ENCODE results near the gene DAG1. TPM values are rescaled to one million over a fixed set of nuclear protein-coding genes. Genes with fewer than 3 reads are reported as not detected.

The DAG1 gene
- total RNA-seq, 1 experiment from 2014 or later: 99.9 TPM

GRCh38 chr3:49552087-49552486 lies 82.0 kb downstream of the DAG1 start:
- Histone ChIP-seq H3K36me3 (ENCODE audit: control insufficient read depth in 1 of 2, insufficient read depth in 2 of 2, low read length in 2 of 2) (no peaks in the 10 kb centered on the region), H3K4me2 (ENCODE audit: low read length) (no peak overlapping the region), H3K4me3 (replicated peaks in 1 of 2; ENCODE audit: low read depth in 1 of 2, low read length in 2 of 2) (no peak overlapping the region), H3K9ac (ENCODE audit: low read length) (no peak overlapping the region), H2AFZ (ENCODE audit: low read depth, low read length, poor library complexity, severe bottlenecking) (no peak overlapping the region), H3K79me2 (ENCODE audit: insufficient read depth, low read length) (no peaks in the 10 kb centered on the region), H3K4me1 (ENCODE audit: control insufficient read depth in 1 of 2, insufficient read depth in 2 of 2, low read length in 2 of 2) (peaks cover 6 to 16% of the 10 kb centered on the region in 2 experiments; a peak in 3 of 4 replicates), H3K27me3 (ENCODE audit: insufficient read depth, low read length) (peaks cover 17% of the 10 kb centered on the region; the same call in 1 of the 2 replicates), H3K27ac (ENCODE audit: low read depth, low read length) (no peak overlapping the region), H4K20me1 (ENCODE audit: insufficient read depth) (no peaks in the 10 kb centered on the region), H3K9me3 (ENCODE audit: control insufficient read depth in 1 of 2, insufficient read depth in 1 of 2, low read depth in 1 of 2, low read length in 2 of 2) (no peaks in the 10 kb centered on the region), H3K9me2 (ENCODE audit: insufficient read depth) (no peaks in the 10 kb centered on the region)
- ChIA-PET POLR2A (no interaction called here), CTCF (no interaction called here), RAD21 (ENCODE audit: low non-redundant PET in 1 of 2, low total read pairs in 2 of 2, uncharacterized antibody in 2 of 2, unreplicated experiment in 2 of 2) (no interaction called here)
- no peak for TF ChIP-seq ATF3 (IDR thresholded peaks at IDR 0.05)
- no peak for TF ChIP-seq CTCF (IDR thresholded peaks at IDR 0.05 in 2 of 3, conservative IDR thresholded peaks at IDR 0.05 in 1 of 3; ENCODE audit: borderline replicate concordance in 1 of 3, insufficient read depth in 1 of 3, low read depth in 2 of 3, low read length in 2 of 3)
- no peak for TF ChIP-seq EZH2 (IDR thresholded peaks at IDR 0.05)
- no peak for ATAC-seq
- intact Hi-C loops (cut with micrococcal nuclease): no loop called here
- DNase-seq (ENCODE audit: low read depth, low spot score): no peak
- no TSS peak for BruUV-seq (replicated peaks)

GRCh38 chr3:49553324-49553691 lies 83.2 kb downstream of the DAG1 start:
- no peak for ATAC-seq
- H3K9me3 ChIP-seq (ENCODE audit: control insufficient read depth in 1 of 2, insufficient read depth in 1 of 2, low read depth in 1 of 2, low read length in 2 of 2): no peaks in the 10 kb centered on the region
- H3K27me3 ChIP-seq (ENCODE audit: insufficient read depth, low read length): peaks cover 17% of the 10 kb centered on the region; the same call in 1 of the 2 replicates
- TF ChIP-seq SRF (IDR thresholded peaks at IDR 0.05; ENCODE audit: low read depth) (no peak), FOSL1 (IDR thresholded peaks at IDR 0.05; ENCODE audit: low read depth) (no peak), SIN3A (IDR thresholded peaks at IDR 0.05; ENCODE audit: low read depth) (no peak), YY1 (IDR thresholded peaks at IDR 0.05; ENCODE audit: extremely low read depth, insufficient replicate concordance, low read depth, low read length) (no peak)
- peaks cover 6 to 16% of the 10 kb centered on the region in 2 experiments; a peak in 3 of 4 replicates for H3K4me1 ChIP-seq (ENCODE audit: control insufficient read depth in 1 of 2, insufficient read depth in 2 of 2, low read length in 2 of 2)
- intact Hi-C loops (cut with micrococcal nuclease): no loop called here
- H4K20me1 ChIP-seq (ENCODE audit: insufficient read depth): no peaks in the 10 kb centered on the region
- H3K36me3 ChIP-seq (ENCODE audit: control insufficient read depth in 1 of 2, insufficient read depth in 2 of 2, low read length in 2 of 2): no peaks in the 10 kb centered on the region
- no peak overlapping the region for H2AFZ ChIP-seq (ENCODE audit: low read depth, low read length, poor library complexity, severe bottlenecking)
- H3K79me2 ChIP-seq (ENCODE audit: insufficient read depth, low read length): no peaks in the 10 kb centered on the region
- ChIA-PET CTCF (interaction anchor here (1.5 kb wide), 1 partner anchor 13 kb away, joined by 10 read pairs; no protein-coding TSS in a partner anchor), POLR2A (no interaction called here), RAD21 (ENCODE audit: low non-redundant PET in 1 of 2, low total read pairs in 2 of 2, uncharacterized antibody in 2 of 2, unreplicated experiment in 2 of 2) (no interaction called here)
- no peak for DNase-seq (ENCODE audit: low read depth, low spot score)
- H3K4me2 ChIP-seq (ENCODE audit: low read length): peak overlapping the region; percentile 99
- no peaks in the 10 kb centered on the region for H3K9me2 ChIP-seq (ENCODE audit: insufficient read depth)
- no peak overlapping the region for H3K9ac ChIP-seq (ENCODE audit: low read length)
- BruUV-seq (replicated peaks): no TSS peak
- H3K27ac ChIP-seq (ENCODE audit: low read depth, low read length): no peak overlapping the region
- H3K4me3 ChIP-seq (replicated peaks in 1 of 2; ENCODE audit: low read depth in 1 of 2, low read length in 2 of 2): peak overlapping the region in 1 of 2 experiments; percentile 72; a peak in 1 of 4 replicates

Data from HCT116 (cell line).